A549 (cell line): ENCODE results near the gene GUCY1A1.

ENCODE experiments used
- CTCF ChIP-seq: fragments of >200 bp; sonication (Bioruptor Twin); formaldehyde crosslinking; IDR thresholded peaks from 3 replicates; pipeline ENCODE4 v1.5.1; 2016
- E2F6 ChIP-seq: IDR thresholded peaks from 2 replicates; pipeline ENCODE4 v1.6.1; 2012; ENCODE audit warnings: low read depth, borderline replicate concordance
- EP300 ChIP-seq, 2 experiments: fragments of >200 bp; sonication (Bioruptor Twin); formaldehyde crosslinking; IDR thresholded peaks; 2 replicates in 1 of 2; 3 replicates in 1 of 2; pipeline ENCODE4 v1.6.1; 2016 to 2017
- JUN ChIP-seq, 2 experiments: fragments of >200 bp; sonication (Bioruptor Twin); formaldehyde crosslinking; IDR thresholded peaks; 2 replicates in 1 of 2; 3 replicates in 1 of 2; pipeline ENCODE4 v1.6.1; 2016 to 2017
- MAX ChIP-seq: IDR thresholded peaks from 2 replicates; pipeline ENCODE4 v1.6.1; 2012
- MYC ChIP-seq: IDR thresholded peaks from 2 replicates; pipeline ENCODE4 v1.6.1; 2012; ENCODE audit warnings: mild to moderate bottlenecking, inconsistent platforms, low read length, improper control_type of control experiment, borderline replicate concordance
- NR3C1 ChIP-seq: fragments of >200 bp; sonication (Bioruptor Twin); formaldehyde crosslinking; IDR thresholded peaks from 3 replicates; pipeline ENCODE4 v1.6.1; 2017
- POLR2A ChIP-seq: IDR thresholded peaks from 2 replicates; pipeline ENCODE4 v1.6.1; 2012; ENCODE audit warnings: mild to moderate bottlenecking, low read length
- RAD21 ChIP-seq, 2 experiments: fragments of >200 bp in 1 of 2; sonication (Bioruptor Twin) in 1 of 2; formaldehyde crosslinking in 1 of 2; IDR thresholded peaks in 1 of 2; conservative IDR thresholded peaks in 1 of 2; 2 replicates in 1 of 2; 3 replicates in 1 of 2; pipeline ENCODE4 v1.6.1; 2012 to 2018; ENCODE audit warnings: inconsistent platforms in 1 of 2
- RCOR1 ChIP-seq: fragments of 150-350 bp; IDR thresholded peaks from 2 replicates; pipeline ENCODE4 v1.6.1; 2014; ENCODE audit warnings: antibody characterized with exemption, low read length, low read depth
- REST ChIP-seq: fragments of 200-600 bp; sonication (generic); IDR thresholded peaks from 2 replicates; pipeline ENCODE4 v1.6.1; 2016; ENCODE audit warnings: antibody characterized with exemption, mild to moderate bottlenecking, moderate library complexity
- USF2 ChIP-seq: fragments of 450-650 bp; IDR thresholded peaks from 2 replicates; pipeline ENCODE4 v1.6.1; 2014; ENCODE audit warnings: antibody characterized with exemption

- TF ChIP-seq USF2, result no peak
- no peak for TF ChIP-seq CTCF
- no peak for TF ChIP-seq RAD21 (conservative IDR thresholded peaks at IDR 0.05 in 1 of 2, IDR thresholded peaks at IDR 0.05 in 1 of 2)
- no peak for TF ChIP-seq MYC
- TF ChIP-seq NR3C1, result no peak
- no peak for TF ChIP-seq E2F6
- no peak for TF ChIP-seq MAX
- no peak for TF ChIP-seq JUN (IDR thresholded peaks at IDR 0.05)
- TF ChIP-seq EP300 (IDR thresholded peaks at IDR 0.05), result no peak
- no peak for TF ChIP-seq POLR2A
- no peak for TF ChIP-seq RCOR1
- TF ChIP-seq REST, result no peak
Measured at GRCh38 chr4:155738548-155738947, 71.9 kb downstream of the GUCY1A1 start.
